PC-3 (cell line): ENCODE measurements around the gene TMEM150A.
"Not testable (repeated sequence)": the region's sequence is repeated elsewhere in the genome, so short reads cannot be mapped to it uniquely, and the experiment has no call there.

ENCODE experiments used
- CTCF ChIP-seq: fragments of 300-600 bp; sonication (generic); conservative IDR thresholded peaks from 2 replicates; pipeline ENCODE4 v1.5.1; 2017; ENCODE audit warnings: antibody characterized with exemption, low read depth, mild to moderate bottlenecking, low read length
- EZH2phosphoT487 ChIP-seq: fragments of 300-600 bp; sonication (generic); IDR thresholded peaks from 2 replicates; pipeline ENCODE4 v1.6.1; 2018; ENCODE audit warnings: mild to moderate bottlenecking, antibody characterized with exemption, low read length, borderline replicate concordance

DNA sequence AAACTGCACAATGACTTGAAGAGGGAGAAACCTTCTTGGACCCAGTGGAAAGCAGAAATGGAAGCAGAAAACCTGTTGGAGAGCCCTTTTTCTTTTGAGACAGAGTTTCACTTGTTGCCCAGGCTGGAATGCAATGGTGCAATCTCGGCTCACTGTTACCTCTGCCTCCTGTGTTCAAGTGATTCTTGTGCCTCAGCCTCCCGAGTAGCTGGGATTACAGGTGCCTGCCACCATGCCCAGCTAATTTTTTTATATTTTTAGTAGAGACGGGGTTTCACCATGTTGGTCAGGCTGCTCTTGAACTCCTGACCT is 1.6 kb upstream of the TMEM150A start:
- TF ChIP-seq CTCF, EZH2phosphoT487: not testable (repeated sequence)
